GM23248 (cell line): ENCODE measurements around the gene ULBP2. TPM values are rescaled to one million over a fixed set of nuclear protein-coding genes. Genes with fewer than 3 reads are reported as not detected.
"Not testable (repeated sequence)": the region's sequence is repeated elsewhere in the genome, so short reads cannot be mapped to it uniquely, and the experiment has no call there.

Experiments
- DNase-seq: peaks from one replicate; pipeline ENCODE4 v3.0.0-alpha.2; 2015
- H2AFZ ChIP-seq: fragments of 200-600 bp; sonication (generic); 2 replicates; pipeline ENCODE4 v1.6.1; 2016; ENCODE audit warnings: antibody characterized with exemption
- H3F3A ChIP-seq: fragments of 200-600 bp; sonication (generic); 2 replicates; pipeline ENCODE4 v1.6.1; 2016; ENCODE audit warnings: mild to moderate bottlenecking, antibody characterized with exemption, mixed run types; ENCODE audit not compliant: insufficient read depth
- H3K27ac ChIP-seq: fragments of 200-600 bp; sonication (generic); 2 replicates; pipeline ENCODE4 v1.5.1; 2016; ENCODE audit warnings: mild to moderate bottlenecking
- H3K27me3 ChIP-seq: fragments of 200-600 bp; sonication (generic); replicated peaks from 2 replicates; pipeline ENCODE4 v1.6.1; 2016; ENCODE audit warnings: mild to moderate bottlenecking; ENCODE audit not compliant: insufficient read depth
- H3K36me3 ChIP-seq: fragments of 200-600 bp; sonication (generic); 2 replicates; pipeline ENCODE4 v1.6.1; 2016; ENCODE audit warnings: low read depth, mild to moderate bottlenecking
- H3K4me1 ChIP-seq: fragments of 200-600 bp; sonication (generic); 2 replicates; pipeline ENCODE4 v1.6.1; 2016; ENCODE audit warnings: mild to moderate bottlenecking; ENCODE audit not compliant: insufficient read depth
- H3K4me2 ChIP-seq: fragments of 200-600 bp; sonication (generic); one replicate; pipeline ENCODE4 v1.6.1; 2016; ENCODE audit warnings: mild to moderate bottlenecking; ENCODE audit not compliant: unreplicated experiment
- H3K4me3 ChIP-seq: fragments of 200-600 bp; sonication (generic); 2 replicates; pipeline ENCODE4 v1.5.1; 2016; ENCODE audit warnings: mild to moderate bottlenecking
- H3K79me2 ChIP-seq: fragments of 200-600 bp; sonication (generic); 2 replicates; pipeline ENCODE4 v1.6.1; 2016; ENCODE audit warnings: mild to moderate bottlenecking; ENCODE audit not compliant: insufficient read depth
- H3K9ac ChIP-seq: fragments of 200-600 bp; sonication (generic); 2 replicates; pipeline ENCODE4 v1.6.1; 2016; ENCODE audit warnings: mild to moderate bottlenecking
- H3K9me2 ChIP-seq: fragments of 200-600 bp; sonication (generic); 2 replicates; pipeline ENCODE4 v1.6.1; 2016; ENCODE audit warnings: mixed run types, mild to moderate bottlenecking, moderate library complexity; ENCODE audit not compliant: insufficient read depth
- H3K9me3 ChIP-seq: fragments of 200-600 bp; sonication (generic); one replicate; pipeline ENCODE4 v1.6.1; 2017; ENCODE audit warnings: low read depth
- H4K20me1 ChIP-seq: fragments of 200-600 bp; sonication (generic); 2 replicates; pipeline ENCODE4 v1.6.0; 2016; ENCODE audit not compliant: insufficient read depth
- EZH2 ChIP-seq: fragments of 200-600 bp; sonication (generic); IDR thresholded peaks from 2 replicates; pipeline ENCODE4 v1.6.1; 2018; ENCODE audit warnings: antibody characterized with exemption, mild to moderate bottlenecking; ENCODE audit not compliant: insufficient read depth, poor library complexity, severe bottlenecking
- EZH2phosphoT487 ChIP-seq: fragments of 200-600 bp; sonication (generic); IDR thresholded peaks from 2 replicates; pipeline ENCODE4 v1.6.1; 2018; ENCODE audit warnings: antibody characterized with exemption, moderate library complexity, mild to moderate bottlenecking, low read depth; ENCODE audit not compliant: insufficient read depth
- WGBS, 2 experiments: methylation state at CpG; one replicate each; pipeline ENCODE4 v1.1.6; 2015 to 2017; ENCODE audit warnings: low lambda C conversion rate in 2 of 2, low coverage in 1 of 2; ENCODE audit errors: missing lambda C conversion rate in 2 of 2; 5-methylcytosine and 5-hydroxymethylcytosine counted together
- in situ Hi-C: fragments of 300-500 bp; cut with MboI; formaldehyde crosslinking; loops from 2 replicates; pipeline ENCODE4 v1.15.0; 2020
- polyA plus RNA-seq: library from polyadenylated mRNA; unstranded; fragments of >200 nt; fragmentation: Nextera tagmentation; extraction: Ambion mirVana; gene quantifications from 2 replicates; pipeline ENCODE4 v1.2.1, GENCODE V29; 2016
- total RNA-seq: library from RNA; depleted of rRNA; stranded (reverse); fragments of >200 nt; shearing (Covaris generic); gene quantifications from 2 replicates; pipeline ENCODE4 v1.2.3, GENCODE V29; 2014

The ULBP2 gene
- total and polyA plus RNA-seq, 2 experiments from 2014 or later = 23.8 to 29.5 TPM

DNA sequence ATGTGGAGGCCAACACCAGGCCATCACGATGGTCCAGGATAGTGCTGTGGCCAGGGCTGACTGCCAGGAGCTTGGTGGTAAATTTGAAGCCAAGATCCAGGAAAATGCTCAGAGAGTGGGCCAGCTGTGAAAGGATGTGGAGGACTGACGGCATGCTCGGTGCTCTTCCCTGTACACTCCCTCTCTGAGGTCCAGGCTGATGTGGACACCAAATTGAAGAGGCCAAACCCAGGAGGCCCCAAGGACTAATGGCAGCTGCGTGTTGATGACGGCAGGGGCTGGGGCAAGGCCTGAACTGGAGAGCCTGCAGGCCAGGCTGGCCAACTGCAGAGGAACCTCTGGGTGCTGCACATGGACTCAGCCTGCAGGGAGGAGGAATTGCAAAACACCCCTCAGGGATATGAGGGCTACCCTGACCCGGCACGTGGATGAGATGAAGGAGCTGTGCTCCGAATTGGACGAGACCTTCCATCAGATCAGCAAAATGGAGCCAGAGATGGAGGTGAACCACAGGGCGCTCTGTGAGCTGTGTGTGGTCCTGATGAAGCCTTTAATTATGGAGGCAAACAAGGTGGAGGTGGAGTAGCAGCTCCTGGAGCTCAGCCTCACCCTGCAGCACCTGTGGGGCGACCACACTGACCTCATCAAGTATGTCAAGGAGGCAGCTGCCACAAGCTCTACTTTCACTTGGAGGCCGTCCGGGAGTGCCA, 37.0 kb upstream of the ULBP2 start:
- Histone ChIP-seq H3K9ac (no peak overlapping the region), H3K4me3 (no peak overlapping the region), H4K20me1 (no peaks in the 10 kb centered on the region), H3F3A (no peaks in the 10 kb centered on the region), H3K79me2 (no peaks in the 10 kb centered on the region), H2AFZ (no peak overlapping the region), H3K9me3 (no peaks in the 10 kb centered on the region), H3K9me2 (no peaks in the 10 kb centered on the region), H3K4me2 (no peak overlapping the region), H3K27ac (no peak overlapping the region), H3K36me3 (no peaks in the 10 kb centered on the region), H3K27me3 (no peaks in the 10 kb centered on the region), H3K4me1 (no peaks in the 10 kb centered on the region)
- in situ Hi-C loops = no loop called here
- WGBS, 2 experiments = 83 to 86% methylated on average over 13 of the region's 13 CpGs
- no peak for TF ChIP-seq EZH2phosphoT487
- no peak for DNase-seq

DNA sequence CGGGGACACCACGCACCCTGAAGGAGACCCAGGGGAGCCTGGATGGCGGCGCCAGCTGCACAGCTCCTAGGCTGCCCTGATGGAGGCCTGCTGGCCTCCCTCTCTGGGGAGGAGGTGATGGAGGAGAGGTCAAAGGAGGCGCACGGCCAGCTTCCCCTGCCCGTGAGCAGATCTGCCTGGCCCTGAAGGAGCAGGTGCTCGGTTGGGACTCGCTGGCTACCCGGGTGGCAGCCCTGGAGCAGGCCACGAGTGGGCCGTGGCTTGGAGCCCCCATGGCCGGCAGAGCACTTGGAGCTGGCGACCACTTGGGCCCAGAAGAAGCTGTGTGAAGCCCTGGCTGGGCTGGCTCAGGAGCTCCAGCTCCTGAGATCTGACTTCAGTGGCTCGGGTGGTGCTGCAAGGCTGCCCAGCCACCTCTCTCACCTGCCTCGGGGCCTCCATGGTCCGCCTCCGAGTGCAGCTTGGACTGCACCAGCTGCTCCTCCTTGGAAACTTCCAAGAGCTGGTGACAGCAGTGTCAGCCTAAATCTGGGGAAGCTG, 36.4 kb upstream of the ULBP2 start:
- H3K27ac ChIP-seq = no peak overlapping the region
- 88 to 90% methylated on average over 17 to 18 of the region's 18 CpGs for WGBS, 2 experiments
- H3K27me3 ChIP-seq = no peaks in the 10 kb centered on the region
- no peaks in the 10 kb centered on the region for H3K9me2 ChIP-seq
- H3K79me2 ChIP-seq = no peaks in the 10 kb centered on the region
- in situ Hi-C loops = no loop called here
- no peak overlapping the region for H3K4me2 ChIP-seq
- no peaks in the 10 kb centered on the region for H4K20me1 ChIP-seq
- H3F3A ChIP-seq = no peaks in the 10 kb centered on the region
- H2AFZ ChIP-seq = no peak overlapping the region
- DNase-seq = no peak
- no peaks in the 10 kb centered on the region for H3K36me3 ChIP-seq
- no peak for TF ChIP-seq EZH2
- TF ChIP-seq EZH2phosphoT487 = no peak
- H3K9ac ChIP-seq = no peak overlapping the region
- no peaks in the 10 kb centered on the region for H3K4me1 ChIP-seq
- H3K4me3 ChIP-seq = no peak overlapping the region
- H3K9me3 ChIP-seq = no peaks in the 10 kb centered on the region

DNA sequence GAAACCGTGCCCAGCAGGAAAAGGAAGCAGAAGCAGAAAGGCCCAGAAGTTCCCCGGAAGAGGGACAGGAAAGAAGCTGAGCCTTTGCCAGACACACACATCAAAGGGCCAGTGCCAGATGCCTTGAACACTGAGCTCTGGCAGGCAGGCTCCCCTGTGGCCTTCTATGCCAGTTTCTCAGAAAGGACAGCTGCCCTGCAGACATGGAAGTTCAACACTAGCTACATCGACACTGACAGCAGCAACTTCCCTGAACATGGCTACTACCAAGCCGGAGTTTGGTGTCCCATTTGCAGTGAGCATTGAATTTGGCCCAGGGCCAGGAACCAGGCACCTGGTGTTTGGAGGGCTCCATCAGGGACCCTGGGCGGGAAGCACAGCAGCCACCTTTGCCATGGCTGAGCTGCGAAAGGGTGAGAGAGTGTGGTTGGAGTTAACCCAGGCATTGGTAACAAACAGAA, 35.9 kb upstream of the ULBP2 start:
- DNase-seq = no peak
- no peak overlapping the region for H3K4me3 ChIP-seq
- no peak overlapping the region for H3K9ac ChIP-seq
- TF ChIP-seq EZH2 (no peak), EZH2phosphoT487 (no peak)
- no peaks in the 10 kb centered on the region for H3K79me2 ChIP-seq
- no peaks in the 10 kb centered on the region for H3K27me3 ChIP-seq
- no peaks in the 10 kb centered on the region for H4K20me1 ChIP-seq
- no peaks in the 10 kb centered on the region for H3F3A ChIP-seq
- no peaks in the 10 kb centered on the region for H3K9me3 ChIP-seq
- 81 to 84% methylated on average over 6 of the region's 6 CpGs for WGBS, 2 experiments
- no peaks in the 10 kb centered on the region for H3K4me1 ChIP-seq
- in situ Hi-C loops = no loop called here
- H3K9me2 ChIP-seq = no peaks in the 10 kb centered on the region
- no peak overlapping the region for H3K4me2 ChIP-seq
- no peaks in the 10 kb centered on the region for H3K36me3 ChIP-seq
- no peak overlapping the region for H2AFZ ChIP-seq
- no peak overlapping the region for H3K27ac ChIP-seq

DNA sequence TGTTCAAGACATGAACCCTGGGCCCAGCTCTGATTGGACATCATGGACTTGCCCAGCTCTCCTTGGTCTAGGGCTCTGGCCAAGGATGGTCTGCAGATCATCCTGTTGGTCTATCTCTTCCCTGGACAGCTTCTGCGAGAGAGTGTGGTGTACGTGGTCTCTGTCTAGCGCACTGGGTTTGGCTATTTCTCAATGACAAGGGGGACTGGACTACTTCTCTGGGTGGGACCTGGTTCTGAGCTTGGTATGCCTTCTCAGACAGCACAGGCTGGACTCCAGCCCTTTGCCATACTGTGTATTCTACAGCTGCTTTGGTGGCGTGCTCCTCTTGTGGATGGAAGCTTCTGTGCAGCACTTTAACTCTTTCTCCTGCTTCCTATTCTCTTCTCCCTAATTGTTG, 35.4 kb upstream of the ULBP2 start:
- Histone ChIP-seq H3K27ac (no peak overlapping the region), H3K4me3 (no peak overlapping the region), H3K79me2 (no peaks in the 10 kb centered on the region), H3F3A (no peaks in the 10 kb centered on the region), H3K36me3 (no peaks in the 10 kb centered on the region), H4K20me1 (no peaks in the 10 kb centered on the region), H3K4me1 (no peaks in the 10 kb centered on the region), H3K27me3 (no peaks in the 10 kb centered on the region), H3K9me2 (no peaks in the 10 kb centered on the region), H3K9ac (no peak overlapping the region), H3K4me2 (no peak overlapping the region), H2AFZ (no peak overlapping the region), H3K9me3 (no peaks in the 10 kb centered on the region)
- no peak for DNase-seq
- in situ Hi-C loops = no loop called here
- TF ChIP-seq EZH2phosphoT487 = no peak
- no peak for TF ChIP-seq EZH2
- 94 to 100% methylated on average over 4 of the region's 4 CpGs for WGBS, 2 experiments

DNA sequence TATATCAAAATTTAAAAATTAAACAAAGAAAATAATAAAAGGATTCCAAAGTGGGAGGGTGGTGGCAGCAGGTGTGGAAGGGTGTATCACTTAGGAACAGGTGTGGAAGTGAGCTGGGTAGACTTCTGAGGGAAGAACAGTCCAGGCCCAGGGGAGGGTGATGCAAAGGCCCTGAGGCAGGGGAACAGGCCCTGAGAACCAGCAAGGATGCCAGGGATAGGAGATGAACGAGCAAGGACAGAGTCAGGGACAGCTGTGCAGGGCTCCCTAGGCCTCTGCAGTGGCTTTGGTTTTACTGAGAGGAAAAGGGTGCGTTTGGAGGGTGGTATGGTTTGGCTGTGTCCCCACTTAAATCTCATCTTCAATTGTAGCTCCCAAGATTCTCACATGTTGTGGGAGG, 34.5 kb upstream of the ULBP2 start:
- Histone ChIP-seq H4K20me1 (no peaks in the 10 kb centered on the region), H3K79me2 (no peaks in the 10 kb centered on the region), H2AFZ (no peak overlapping the region), H3K36me3 (no peaks in the 10 kb centered on the region), H3K27me3 (no peaks in the 10 kb centered on the region), H3K9me3 (no peaks in the 10 kb centered on the region), H3K4me2 (no peak overlapping the region), H3K9me2 (no peaks in the 10 kb centered on the region), H3F3A (no peaks in the 10 kb centered on the region), H3K4me1 (no peaks in the 10 kb centered on the region), H3K27ac (no peak overlapping the region), H3K9ac (no peak overlapping the region), H3K4me3 (no peak overlapping the region)
- no peak for TF ChIP-seq EZH2phosphoT487
- no peak for TF ChIP-seq EZH2
- in situ Hi-C loops = no loop called here
- WGBS, 2 experiments = 40 to 53% methylated on average over 2 of the region's 2 CpGs
- no peak for DNase-seq

DNA sequence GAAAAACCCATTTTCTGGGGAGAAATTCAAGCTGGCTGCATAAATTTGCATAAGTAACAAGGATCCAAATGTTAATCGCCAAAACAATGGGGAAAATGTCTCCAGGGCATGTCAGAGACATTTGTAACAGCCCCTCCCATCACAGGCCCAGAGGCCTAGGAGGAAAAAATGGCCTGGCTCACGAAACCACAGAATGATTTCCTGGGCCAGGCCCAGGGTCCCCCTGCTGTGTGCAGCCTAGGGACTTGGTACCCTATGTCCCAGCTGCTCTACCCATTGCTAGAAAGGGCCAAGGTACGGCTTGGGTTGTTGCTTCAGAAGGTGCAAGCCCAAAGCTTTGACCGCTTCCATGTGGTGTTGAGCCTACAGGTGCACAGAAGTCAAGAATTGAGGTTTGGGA, 33.3 kb upstream of the ULBP2 start:
- H3K9me2 ChIP-seq, H3K4me2 ChIP-seq, H3K4me1 ChIP-seq, H3F3A ChIP-seq, H3K9ac ChIP-seq, H4K20me1 ChIP-seq, in situ Hi-C loops, H3K9me3 ChIP-seq, H3K4me3 ChIP-seq, H3K79me2 ChIP-seq, H3K27ac ChIP-seq, H3K27me3 ChIP-seq, H2AFZ ChIP-seq, H3K36me3 ChIP-seq, DNase-seq: not testable (repeated sequence)
- 43 to 45% methylated on average over 4 of the region's 4 CpGs for WGBS, 2 experiments
